Measurements from ENCODE around the gene ALG6.
"Not testable (repeated sequence)": the region's sequence is repeated elsewhere in the genome, so short reads cannot be mapped to it uniquely, and the experiment has no call there.

ALG6 gene

DNA sequence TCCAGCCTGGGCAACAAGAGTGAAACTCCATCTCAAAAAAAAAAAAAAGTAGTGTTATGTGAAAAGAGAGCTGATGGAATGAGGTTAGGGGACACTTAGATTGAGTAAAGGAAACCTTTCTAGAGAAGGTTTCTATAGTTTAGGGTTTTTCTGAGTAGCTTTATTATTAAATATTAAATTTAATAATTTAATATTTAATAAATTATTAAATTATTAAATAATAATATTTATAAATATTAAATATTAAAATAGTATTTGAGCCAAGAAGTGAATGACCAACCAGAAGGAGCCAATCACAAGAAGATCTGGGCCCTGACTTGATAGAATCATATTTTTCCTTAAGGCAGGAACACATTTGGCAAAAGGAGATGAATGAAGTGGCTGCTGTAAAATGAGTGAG, 50.7 kb downstream of the ALG6 start:
- no peak for DNase-seq

DNA sequence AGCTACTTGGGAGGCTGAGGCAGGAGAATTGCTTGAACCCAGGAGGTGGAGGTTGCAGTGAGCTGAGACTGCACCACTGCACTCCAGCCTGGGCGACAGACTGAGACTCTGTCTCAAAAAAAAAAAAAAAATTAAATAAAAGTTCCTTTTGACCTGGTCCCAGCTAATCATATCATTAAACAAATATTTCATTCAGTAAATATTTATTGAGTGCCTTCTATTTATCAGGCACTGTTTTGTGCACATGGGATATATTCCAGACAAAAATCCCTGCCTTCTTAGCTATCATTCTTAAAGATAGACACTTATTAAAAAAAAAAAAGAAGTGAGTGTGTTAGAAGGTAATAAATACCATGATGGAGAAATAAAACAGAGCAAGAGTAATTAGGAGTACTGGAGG, 53.3 kb downstream of the ALG6 start:
- DNase-seq: not testable (repeated sequence)

DNA sequence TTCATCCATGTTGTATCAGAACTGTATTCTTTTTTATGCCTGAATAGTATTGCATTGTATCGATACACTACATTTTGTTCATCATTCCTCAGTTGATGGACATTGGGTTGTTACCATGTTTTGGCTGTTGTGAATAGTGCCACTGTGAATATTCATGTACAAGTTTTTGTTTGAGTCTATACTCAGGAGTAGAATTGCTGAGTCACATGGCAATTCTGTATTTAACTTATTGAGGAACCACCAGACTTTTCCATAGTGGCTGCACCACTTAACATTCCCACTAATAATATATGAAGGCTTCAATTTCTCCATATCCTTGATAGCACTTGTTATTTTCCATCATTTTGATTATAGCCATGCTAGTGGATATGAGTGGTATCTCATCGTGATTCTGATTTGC, 56.2 kb downstream of the ALG6 start:
- DNase-seq: no peak

- no peak for DNase-seq
These were observed 61.4 kb downstream of the ALG6 start for GRCh38 chr1:63428815-63429214.

- DNase-seq: no peak
These were observed 61.9 kb downstream of the ALG6 start for GRCh38 chr1:63429281-63429680.

DNA sequence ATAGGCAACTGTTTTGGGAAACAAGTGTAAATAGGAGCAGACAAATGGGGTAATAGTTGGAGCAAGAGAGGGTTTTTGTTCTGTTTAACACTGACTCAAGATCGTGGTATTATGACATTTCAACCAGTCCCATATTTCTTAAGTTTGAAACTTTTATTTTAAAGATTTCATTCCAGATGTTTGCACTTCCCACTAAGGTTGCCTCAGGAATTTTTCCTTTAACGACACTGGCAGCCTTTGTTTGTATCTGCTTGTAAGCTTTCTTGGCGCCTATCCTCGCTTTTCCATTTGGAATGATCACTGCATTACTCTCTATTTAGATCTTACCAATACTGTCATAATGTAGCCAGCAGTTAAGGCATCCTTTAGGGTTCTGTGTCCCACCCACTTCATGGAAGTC, 67.7 kb downstream of the ALG6 start:
- no peak for DNase-seq

DNA sequence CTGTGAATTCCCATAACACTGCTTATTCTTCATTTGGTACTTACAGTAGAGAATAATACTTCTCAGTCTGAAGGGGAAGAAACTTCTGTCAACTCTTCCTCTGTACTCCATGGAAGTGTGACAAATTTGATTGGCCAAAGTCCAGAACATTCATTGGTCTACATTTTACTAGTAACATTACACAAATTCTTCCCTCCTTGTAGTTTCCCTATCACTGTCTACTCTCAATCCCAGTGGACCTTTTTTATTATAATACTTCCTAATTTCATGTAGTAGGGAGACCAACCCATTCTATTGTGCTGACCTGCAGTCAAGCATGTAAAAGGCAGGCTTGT, 74.7 kb downstream of the ALG6 start:
- DNase-seq: no peak

- DNase-seq: no peak
These were observed 81.4 kb downstream of the ALG6 start for GRCh38 chr1:63448731-63449246.

- no peak for DNase-seq
These were observed 83.0 kb downstream of the ALG6 start for GRCh38 chr1:63450416-63450815.

GRCh38 chr1:63453232-63453631, 85.8 kb downstream of the ALG6 start:
- DNase-seq: no peak

GRCh38 chr1:63454269-63454668, 86.8 kb downstream of the ALG6 start:
- DNase-seq: no peak

DNA sequence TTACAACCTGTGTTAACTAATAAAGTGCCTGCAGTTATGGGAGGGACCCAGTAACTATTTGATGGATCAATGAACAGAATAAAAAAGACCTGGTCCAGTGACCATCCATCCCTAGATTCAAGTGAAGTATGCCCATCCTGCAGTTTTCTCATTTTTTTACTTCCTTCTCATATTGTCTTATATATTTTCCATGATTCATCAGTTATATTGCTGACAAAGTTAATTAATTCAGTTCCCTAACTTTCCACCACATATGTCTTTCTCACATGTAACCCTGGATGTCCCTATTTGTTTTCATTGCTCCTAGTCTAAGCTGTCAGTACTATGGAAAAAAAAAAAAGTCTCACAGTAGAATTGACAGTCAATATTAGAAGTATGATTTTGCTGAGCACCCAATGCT, 91.3 kb downstream of the ALG6 start:
- DNase-seq: no peak

DNA sequence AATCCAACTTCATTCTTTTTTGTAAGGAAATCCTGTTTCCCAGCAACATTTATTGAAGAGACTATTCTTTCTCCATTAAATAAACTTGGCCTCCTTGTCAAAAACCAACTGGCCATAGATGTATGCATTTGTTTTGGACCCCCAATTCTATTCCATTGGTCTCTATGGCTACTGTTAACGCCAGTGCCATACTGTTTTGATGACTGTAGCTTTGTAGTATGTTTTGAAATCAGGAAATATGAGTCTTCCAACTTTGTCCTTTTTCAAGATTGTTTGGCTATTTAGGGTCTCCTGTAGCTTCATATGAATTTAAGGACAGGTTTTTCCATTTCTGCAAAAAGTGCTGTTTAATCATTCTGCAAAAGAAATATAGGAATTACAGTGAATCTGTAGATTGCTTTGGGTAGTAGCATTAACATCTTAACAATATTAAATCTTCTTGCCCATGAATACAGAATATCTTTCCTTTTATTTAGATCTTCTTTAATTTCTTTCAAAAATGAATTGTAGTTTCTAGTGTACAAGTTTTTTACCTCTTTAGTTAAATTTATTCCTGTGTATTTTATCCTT, 94.3 kb downstream of the ALG6 start:
- DNase-seq: no peak

GRCh38 chr1:63463248-63463647, 95.8 kb downstream of the ALG6 start:
- no peak for DNase-seq

DNA sequence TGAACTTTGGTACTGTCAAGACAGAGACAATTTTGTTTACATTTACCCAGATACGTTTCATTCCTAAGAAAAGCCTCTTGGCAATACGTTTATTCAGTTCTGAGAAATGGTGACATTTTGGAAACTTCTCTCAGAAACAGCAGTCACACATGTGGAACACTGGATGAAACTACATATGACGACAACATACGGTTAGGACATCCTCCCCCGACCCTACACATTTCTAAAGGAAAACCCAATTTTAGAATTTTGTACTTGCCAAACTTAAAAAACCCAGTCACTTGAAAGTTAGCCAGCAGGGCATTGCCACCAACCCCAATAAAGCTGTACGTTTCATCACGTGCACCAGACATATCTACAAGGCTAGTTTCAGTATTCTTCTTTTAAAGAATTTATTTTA, 98.8 kb downstream of the ALG6 start:
- no peak for DNase-seq

- no peak for DNase-seq
These were observed 99.3 kb downstream of the ALG6 start for GRCh38 chr1:63466759-63467158.

DNA sequence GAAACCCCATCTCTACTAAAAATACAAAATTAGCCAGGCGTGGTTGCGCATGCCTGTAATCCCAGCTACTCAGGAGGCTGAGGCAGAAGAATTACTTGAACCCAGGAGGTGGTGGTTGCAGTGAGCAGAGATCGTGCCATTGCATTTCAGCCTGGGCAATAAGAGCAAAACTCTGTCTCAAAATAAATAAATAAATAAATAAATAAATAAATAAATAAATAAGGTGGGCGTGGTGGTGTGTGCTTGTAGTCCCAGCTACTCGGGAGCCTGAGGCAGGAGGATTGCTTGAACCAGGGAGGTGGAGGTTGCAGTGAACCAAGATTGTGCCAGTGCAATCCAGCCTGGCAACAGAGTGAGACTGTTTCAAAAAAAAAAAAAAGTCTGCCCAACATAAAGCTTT, 101.3 kb downstream of the ALG6 start:
- DNase-seq: not testable (repeated sequence)

DNA sequence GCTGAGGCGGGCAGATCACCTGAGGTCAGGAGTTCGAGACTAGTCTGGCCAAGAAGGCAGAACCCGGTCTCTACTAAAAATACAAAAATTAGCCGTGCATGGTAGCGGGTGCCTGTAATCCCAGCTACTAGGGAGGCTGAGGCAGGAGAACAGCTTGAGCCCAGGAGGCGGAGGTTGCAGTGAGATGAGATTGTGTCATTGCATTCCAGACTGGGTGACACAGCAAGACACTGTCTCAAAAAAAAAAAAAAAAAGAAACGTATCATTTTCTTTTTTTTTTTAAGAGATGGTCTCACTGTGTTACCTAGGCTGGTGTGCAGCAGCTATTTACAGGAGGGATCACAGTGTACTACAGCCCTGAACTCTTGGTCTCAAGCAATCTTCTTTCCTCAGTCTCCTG, 108.3 kb downstream of the ALG6 start:
- no peak for DNase-seq

- no peak for DNase-seq
These were observed 112.6 kb downstream of the ALG6 start for GRCh38 chr1:63480057-63480456.

GRCh38 chr1:63486629-63487028, 119.2 kb downstream of the ALG6 start:
- DNase-seq: no peak

GRCh38 chr1:63487336-63488065, 120.1 kb downstream of the ALG6 start:
- DNase-seq: no peak
